Lower lobe of right lung (tissue), 2 donors: ENCODE results near the gene APBB1IP. TPM values are rescaled to one million over a fixed set of nuclear protein-coding genes. Genes with fewer than 3 reads are reported as not detected.
"Not testable (repeated sequence)": the region's sequence is repeated elsewhere in the genome, so short reads cannot be mapped to it uniquely, and the experiment has no call there.

ENCODE experiments used
- ATAC-seq, 2 donors: fragments of 200-7000 bp; cut with Tn5 transposase; one replicate each; pipeline ENCODE4 v1.9.1; 2020 to 2022; ENCODE audit warnings: mild to moderate bottlenecking in 2 of 2, moderate library complexity in 2 of 2
- DNase-seq: peaks from one replicate; pipeline ENCODE4 v3.0.0-alpha.2; 2020
- H3K27ac ChIP-seq: fragments of 200-600 bp; one replicate; pipeline ENCODE4 v1.8.0; 2022
- H3K27me3 ChIP-seq: fragments of 200-600 bp; one replicate; pipeline ENCODE4 v1.8.0; 2022; ENCODE audit warnings: low read depth
- H3K36me3 ChIP-seq: fragments of 200-600 bp; one replicate; pipeline ENCODE4 v1.8.0; 2022; ENCODE audit warnings: mild to moderate bottlenecking
- H3K4me1 ChIP-seq: fragments of 200-600 bp; one replicate; pipeline ENCODE4 v1.8.0; 2022
- H3K4me3 ChIP-seq: fragments of 200-600 bp; one replicate; pipeline ENCODE4 v1.8.0; 2022; ENCODE audit warnings: mild to moderate bottlenecking
- H3K9me3 ChIP-seq: fragments of 200-600 bp; one replicate; pipeline ENCODE4 v1.8.0; 2022
- CTCF ChIP-seq: fragments of 200-600 bp; IDR thresholded peaks from one replicate; pipeline ENCODE4 v1.8.0; 2022; ENCODE audit warnings: antibody characterized with exemption, mild to moderate bottlenecking
- intact Hi-C: fragments of 100-400 bp; cut with DNase I; formaldehyde crosslinking; loops from one replicate; pipeline ENCODE4 v1.11.0; 2022
- total RNA-seq: library from RNA; stranded (reverse); fragmentation: NEBNext Ultra II Directional; extraction: Animal tissue kit (Norgen Biotek cat#: 25700); gene quantifications from one replicate; pipeline ENCODE4 v1.2.1, GENCODE V29; 2021
- donor health status: DM: no; HTN: yes; CAD: no; lungs with severe emphysema.

APBB1IP gene
- total RNA-seq, 1 donor from 2014 or later = 36.8 TPM

- Histone ChIP-seq H3K9me3 (no peaks in the 10 kb centered on the region), H3K4me1 (no peaks in the 10 kb centered on the region), H3K4me3 (no peak overlapping the region), H3K27me3 (no peaks in the 10 kb centered on the region), H3K27ac (no peak overlapping the region), H3K36me3 (peaks cover 36% of the 10 kb centered on the region)
- ATAC-seq (peak; percentile 9 to 32), DNase-seq (no peak)
- intact Hi-C loops = no loop called here
- TF ChIP-seq CTCF = no peak
Measured at GRCh38 chr10:26503911-26504310, 65.8 kb downstream of the APBB1IP start.

- intact Hi-C loops, H3K9me3 ChIP-seq, DNase-seq, H3K4me1 ChIP-seq, ATAC-seq, H3K27me3 ChIP-seq, H3K4me3 ChIP-seq, H3K27ac ChIP-seq: not testable (repeated sequence)
- peaks cover 33% of the 10 kb centered on the region for H3K36me3 ChIP-seq
Measured at GRCh38 chr10:26504429-26504828, 66.3 kb downstream of the APBB1IP start.

- no peak for ATAC-seq
- Histone ChIP-seq H3K4me1 (no peaks in the 10 kb centered on the region), H3K9me3 (no peaks in the 10 kb centered on the region), H3K36me3 (peaks cover 33% of the 10 kb centered on the region), H3K4me3 (no peak overlapping the region), H3K27me3 (no peaks in the 10 kb centered on the region), H3K27ac (no peak overlapping the region)
- intact Hi-C loops = no loop called here
- DNase-seq = no peak
- TF ChIP-seq CTCF = no peak
Measured at GRCh38 chr10:26505491-26505890, 67.3 kb downstream of the APBB1IP start.

- ATAC-seq (no peak), DNase-seq (no peak)
- TF ChIP-seq CTCF = no peak
- H3K4me1 ChIP-seq = no peaks in the 10 kb centered on the region
- H3K27ac ChIP-seq = no peak overlapping the region
- H3K9me3 ChIP-seq = no peaks in the 10 kb centered on the region
- H3K4me3 ChIP-seq = no peak overlapping the region
- intact Hi-C loops = no loop called here
- H3K36me3 ChIP-seq = peaks cover 26% of the 10 kb centered on the region
- no peaks in the 10 kb centered on the region for H3K27me3 ChIP-seq
Measured at GRCh38 chr10:26506736-26507135, 68.6 kb downstream of the APBB1IP start.

GRCh38 chr10:26507441-26507840, 69.3 kb downstream of the APBB1IP start:
- DNase-seq = no peak
- Histone ChIP-seq H3K36me3 (peaks cover 31% of the 10 kb centered on the region), H3K4me1 (no peaks in the 10 kb centered on the region), H3K4me3 (no peak overlapping the region), H3K9me3 (no peaks in the 10 kb centered on the region), H3K27ac (no peak overlapping the region), H3K27me3 (no peaks in the 10 kb centered on the region)
- intact Hi-C loops = no loop called here
- TF ChIP-seq CTCF = no peak
- no peak for ATAC-seq

- Histone ChIP-seq H3K4me1 (no peaks in the 10 kb centered on the region), H3K36me3 (peaks cover 33% of the 10 kb centered on the region), H3K27me3 (no peaks in the 10 kb centered on the region), H3K27ac (no peak overlapping the region), H3K4me3 (no peak overlapping the region), H3K9me3 (peaks cover 4% of the 10 kb centered on the region)
- ATAC-seq (no peak), DNase-seq (no peak)
- TF ChIP-seq CTCF = no peak
- intact Hi-C loops = no loop called here
Measured at GRCh38 chr10:26508016-26508415, 69.9 kb downstream of the APBB1IP start.
